ENCODE measurements around the gene COG6.

GRCh38 chr13:39670445-39670844 is 15.0 kb downstream of the COG6 start:
- TF ChIP-seq CTCF (IDR thresholded peaks at IDR 0.05; ENCODE audit: low read length): no peak
- TF ChIP-seq EZH2phosphoT487 (IDR thresholded peaks at IDR 0.05; ENCODE audit: low read length): no peak
- TF ChIP-seq EZH2 (optimal IDR thresholded peaks at IDR 0.05; ENCODE audit: low read depth, low read length): no peak

All from MM.1S (cell line).